WTC11 (cell line): ENCODE measurements around the gene KNDC1. TPM values are rescaled to one million over a fixed set of nuclear protein-coding genes. Genes with fewer than 3 reads are reported as not detected.

Experiments
- ATAC-seq: fragments of 200-7000 bp; cut with Tn5 transposase; 2 replicates; pipeline ENCODE4 v1.10.0; 2021; ENCODE audit warnings: mild to moderate bottlenecking, moderate library complexity
- CTCF ChIA-PET: fragments of 300-600 bp; sonication (Branson Sonifier 250); formaldehyde crosslinking; loops from one replicate; lab custom pipeline; 2021; ENCODE audit warnings: antibody characterized with exemption; lab: Charles Lee
- POLR2A ChIA-PET: fragments of 350-600 bp; sonication (Branson Sonifier 250); formaldehyde crosslinking; loops from one replicate; lab custom pipeline; 2021; ENCODE audit warnings: antibody characterized with exemption; lab: Charles Lee
- DNase-seq: peaks from one replicate; pipeline ENCODE4 v3.0.0; 2021; ENCODE audit warnings: low spot score
- H3K27ac Mint-ChIP-seq: 2 replicates; pipeline ENCODE4 v1.8.0; 2021; ENCODE audit warnings: mixed read lengths
- H3K27me3 Mint-ChIP-seq: 2 replicates; pipeline ENCODE4 v1.8.0; 2021; ENCODE audit warnings: low read depth, mild to moderate bottlenecking, moderate library complexity, mixed read lengths
- H3K36me3 Mint-ChIP-seq: 2 replicates; pipeline ENCODE4 v1.8.0; 2021; ENCODE audit warnings: mixed read lengths
- H3K4me1 Mint-ChIP-seq: 2 replicates; pipeline ENCODE4 v1.8.0; 2022; ENCODE audit warnings: mixed read lengths
- H3K4me3 Mint-ChIP-seq: 2 replicates; pipeline ENCODE4 v1.8.0; 2021; ENCODE audit warnings: mild to moderate bottlenecking, moderate library complexity, mixed read lengths
- H3K9me3 Mint-ChIP-seq: 2 replicates; pipeline ENCODE4 v1.8.0; 2021; ENCODE audit warnings: mixed read lengths
- ELF4 ChIP-seq: sonication (generic); formaldehyde crosslinking; IDR thresholded peaks from 2 replicates; pipeline ENCODE4 v1.8.1; 2022; ENCODE audit warnings: low read depth, mild to moderate bottlenecking, moderate library complexity, missing genetic modification reagents
- ETV6 ChIP-seq: sonication (generic); formaldehyde crosslinking; IDR thresholded peaks from 2 replicates; pipeline ENCODE4 v1.8.1; 2022; ENCODE audit warnings: mild to moderate bottlenecking, missing genetic modification reagents
- IRF2 ChIP-seq: sonication (generic); formaldehyde crosslinking; IDR thresholded peaks from 2 replicates; pipeline ENCODE4 v1.8.0; 2022; ENCODE audit warnings: low read depth, missing genetic modification reagents, borderline replicate concordance
- NR2C2 ChIP-seq: sonication (generic); formaldehyde crosslinking; IDR thresholded peaks from 2 replicates; pipeline ENCODE4 v1.8.0; 2022; ENCODE audit warnings: mild to moderate bottlenecking, missing genetic modification reagents
- PRRX2 ChIP-seq: fragments of 250-450 bp; sonication (Bioruptor Pico); IDR thresholded peaks from 2 replicates; pipeline ENCODE4 v1.8.0; 2021; ENCODE audit warnings: mild to moderate bottlenecking
- SP1 ChIP-seq: sonication (generic); formaldehyde crosslinking; conservative IDR thresholded peaks from 2 replicates; pipeline ENCODE4 v1.8.1; 2022; ENCODE audit warnings: missing genetic modification reagents
- TP53 ChIP-seq: sonication (generic); formaldehyde crosslinking; IDR thresholded peaks from 2 replicates; pipeline ENCODE4 v1.8.1; 2023; ENCODE audit warnings: mild to moderate bottlenecking, missing genetic modification reagents
- ZNF121 ChIP-seq: sonication (generic); formaldehyde crosslinking; IDR thresholded peaks from 2 replicates; pipeline ENCODE4 v1.8.0; 2023; ENCODE audit warnings: missing genetic modification reagents
- ZNF138 ChIP-seq: sonication (generic); formaldehyde crosslinking; conservative IDR thresholded peaks from 2 replicates; pipeline ENCODE4 v1.8.1; 2022; ENCODE audit warnings: mild to moderate bottlenecking, moderate library complexity, missing genetic modification reagents
- ZNF396 ChIP-seq: fragments of 250-450 bp; sonication (Bioruptor Pico); IDR thresholded peaks from 2 replicates; pipeline ENCODE4 v1.8.0; 2021; ENCODE audit warnings: mild to moderate bottlenecking, moderate library complexity, borderline replicate concordance
- ZNF423 ChIP-seq: fragments of 250-450 bp; sonication (Bioruptor Pico); IDR thresholded peaks from 2 replicates; pipeline ENCODE4 v2.1.2; 2022; ENCODE audit warnings: mild to moderate bottlenecking, moderate library complexity
- total RNA-seq: library from RNA; stranded (reverse); gene quantifications from 3 replicates; pipeline ENCODE4 v1.2.3, GENCODE V29; 2021
- TF ChIP-seq, protein P1 (sequence below): sonication (generic); formaldehyde crosslinking; IDR thresholded peaks from 2 replicates; pipeline ENCODE4 v1.8.0; 2023; ENCODE audit warnings: mild to moderate bottlenecking, missing genetic modification reagents
- TF ChIP-seq, protein P2 (sequence below): sonication (generic); formaldehyde crosslinking; IDR thresholded peaks from 2 replicates; pipeline ENCODE4 v1.8.1; 2023; ENCODE audit warnings: mild to moderate bottlenecking, missing genetic modification reagents
- TF ChIP-seq, protein P3 (sequence below): sonication (generic); formaldehyde crosslinking; IDR thresholded peaks from 2 replicates; pipeline ENCODE4 v1.8.1; 2022; ENCODE audit warnings: missing genetic modification reagents, borderline replicate concordance
- TF ChIP-seq, protein P4 (sequence below): sonication (generic); formaldehyde crosslinking; conservative IDR thresholded peaks from 2 replicates; pipeline ENCODE4 v1.8.1; 2022; ENCODE audit warnings: mild to moderate bottlenecking, missing genetic modification reagents
- TF ChIP-seq, protein P5 (sequence below): sonication (generic); formaldehyde crosslinking; IDR thresholded peaks from 2 replicates; pipeline ENCODE4 v1.8.1; 2022; ENCODE audit warnings: mild to moderate bottlenecking, moderate library complexity, missing genetic modification reagents
- TF ChIP-seq, protein P6 (sequence below): sonication (generic); formaldehyde crosslinking; IDR thresholded peaks from 2 replicates; pipeline ENCODE4 v1.8.1; 2023; ENCODE audit warnings: mild to moderate bottlenecking, missing genetic modification reagents, moderate library complexity
- TF ChIP-seq, protein P7 (sequence below): sonication (generic); formaldehyde crosslinking; IDR thresholded peaks from 2 replicates; pipeline ENCODE4 v1.8.0; 2022; ENCODE audit warnings: mild to moderate bottlenecking, missing genetic modification reagents
- TF ChIP-seq, protein P8 (sequence below): sonication (generic); formaldehyde crosslinking; IDR thresholded peaks from 2 replicates; pipeline ENCODE4 v1.8.1; 2022; ENCODE audit warnings: mild to moderate bottlenecking, missing genetic modification reagents, moderate library complexity, borderline replicate concordance
- TF ChIP-seq, protein P9 (sequence below): sonication (generic); formaldehyde crosslinking; IDR thresholded peaks from 2 replicates; pipeline ENCODE4 v1.8.1; 2023; ENCODE audit warnings: mild to moderate bottlenecking, missing genetic modification reagents

The KNDC1 gene
- total RNA-seq, 1 experiment from 2014 or later = 26.6 TPM

DNA sequence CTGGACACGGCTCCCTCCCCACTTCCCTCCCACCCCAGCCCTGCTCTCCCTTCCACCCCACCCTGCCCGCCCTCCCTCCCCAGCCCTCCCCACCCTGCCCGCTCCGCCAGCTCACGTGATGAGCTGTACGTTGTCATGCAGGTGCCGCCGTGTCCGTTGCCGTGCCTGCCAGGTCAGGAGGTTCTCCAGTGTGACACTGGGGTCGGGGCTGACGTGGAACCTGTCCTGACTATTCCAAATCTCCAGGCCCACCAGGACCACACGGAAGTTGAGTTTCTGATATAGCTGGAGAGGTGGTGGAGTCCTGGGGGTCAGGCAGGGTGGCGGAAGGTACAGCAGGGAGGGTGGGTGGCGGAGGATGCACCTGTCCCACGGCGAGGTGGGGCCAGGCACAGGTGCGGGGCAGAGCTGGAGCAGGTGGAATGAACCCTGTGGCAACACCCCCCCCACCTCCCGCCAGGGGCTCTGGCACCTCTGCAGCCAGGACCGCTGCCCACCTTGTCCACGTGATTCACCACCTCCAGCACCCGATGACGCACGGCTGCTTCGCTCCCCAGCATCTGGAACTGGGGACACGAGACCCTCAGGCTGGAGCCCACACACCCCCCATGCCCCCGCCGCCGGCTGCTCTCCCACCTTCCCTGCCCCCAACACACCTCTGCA lies 112.4 kb downstream of the KNDC1 start (continued):
- TF ChIP-seq, protein P1, sequence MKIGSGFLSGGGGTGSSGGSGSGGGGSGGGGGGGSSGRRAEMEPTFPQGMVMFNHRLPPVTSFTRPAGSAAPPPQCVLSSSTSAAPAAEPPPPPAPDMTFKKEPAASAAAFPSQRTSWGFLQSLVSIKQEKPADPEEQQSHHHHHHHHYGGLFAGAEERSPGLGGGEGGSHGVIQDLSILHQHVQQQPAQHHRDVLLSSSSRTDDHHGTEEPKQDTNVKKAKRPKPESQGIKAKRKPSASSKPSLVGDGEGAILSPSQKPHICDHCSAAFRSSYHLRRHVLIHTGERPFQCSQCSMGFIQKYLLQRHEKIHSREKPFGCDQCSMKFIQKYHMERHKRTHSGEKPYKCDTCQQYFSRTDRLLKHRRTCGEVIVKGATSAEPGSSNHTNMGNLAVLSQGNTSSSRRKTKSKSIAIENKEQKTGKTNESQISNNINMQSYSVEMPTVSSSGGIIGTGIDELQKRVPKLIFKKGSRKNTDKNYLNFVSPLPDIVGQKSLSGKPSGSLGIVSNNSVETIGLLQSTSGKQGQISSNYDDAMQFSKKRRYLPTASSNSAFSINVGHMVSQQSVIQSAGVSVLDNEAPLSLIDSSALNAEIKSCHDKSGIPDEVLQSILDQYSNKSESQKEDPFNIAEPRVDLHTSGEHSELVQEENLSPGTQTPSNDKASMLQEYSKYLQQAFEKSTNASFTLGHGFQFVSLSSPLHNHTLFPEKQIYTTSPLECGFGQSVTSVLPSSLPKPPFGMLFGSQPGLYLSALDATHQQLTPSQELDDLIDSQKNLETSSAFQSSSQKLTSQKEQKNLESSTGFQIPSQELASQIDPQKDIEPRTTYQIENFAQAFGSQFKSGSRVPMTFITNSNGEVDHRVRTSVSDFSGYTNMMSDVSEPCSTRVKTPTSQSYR (CRISPR knock-in tag) = no peak
- TF ChIP-seq ZNF423 (CRISPR knock-in tag) (no peak), ZNF121 (CRISPR knock-in tag) (no peak), TP53 (CRISPR knock-in tag) (no peak), NR2C2 (CRISPR knock-in tag) (no peak)
- TF ChIP-seq, protein P2, sequence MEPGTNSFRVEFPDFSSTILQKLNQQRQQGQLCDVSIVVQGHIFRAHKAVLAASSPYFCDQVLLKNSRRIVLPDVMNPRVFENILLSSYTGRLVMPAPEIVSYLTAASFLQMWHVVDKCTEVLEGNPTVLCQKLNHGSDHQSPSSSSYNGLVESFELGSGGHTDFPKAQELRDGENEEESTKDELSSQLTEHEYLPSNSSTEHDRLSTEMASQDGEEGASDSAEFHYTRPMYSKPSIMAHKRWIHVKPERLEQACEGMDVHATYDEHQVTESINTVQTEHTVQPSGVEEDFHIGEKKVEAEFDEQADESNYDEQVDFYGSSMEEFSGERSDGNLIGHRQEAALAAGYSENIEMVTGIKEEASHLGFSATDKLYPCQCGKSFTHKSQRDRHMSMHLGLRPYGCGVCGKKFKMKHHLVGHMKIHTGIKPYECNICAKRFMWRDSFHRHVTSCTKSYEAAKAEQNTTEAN (CRISPR knock-in tag) = no peak
- TF ChIP-seq, protein P3, sequence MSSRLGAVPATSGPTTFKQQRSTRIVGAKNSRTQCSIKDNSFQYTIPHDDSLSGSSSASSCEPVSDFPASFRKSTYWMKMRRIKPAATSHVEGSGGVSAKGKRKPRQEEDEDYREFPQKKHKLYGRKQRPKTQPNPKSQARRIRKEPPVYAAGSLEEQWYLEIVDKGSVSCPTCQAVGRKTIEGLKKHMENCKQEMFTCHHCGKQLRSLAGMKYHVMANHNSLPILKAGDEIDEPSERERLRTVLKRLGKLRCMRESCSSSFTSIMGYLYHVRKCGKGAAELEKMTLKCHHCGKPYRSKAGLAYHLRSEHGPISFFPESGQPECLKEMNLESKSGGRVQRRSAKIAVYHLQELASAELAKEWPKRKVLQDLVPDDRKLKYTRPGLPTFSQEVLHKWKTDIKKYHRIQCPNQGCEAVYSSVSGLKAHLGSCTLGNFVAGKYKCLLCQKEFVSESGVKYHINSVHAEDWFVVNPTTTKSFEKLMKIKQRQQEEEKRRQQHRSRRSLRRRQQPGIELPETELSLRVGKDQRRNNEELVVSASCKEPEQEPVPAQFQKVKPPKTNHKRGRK (CRISPR knock-in tag) = no peak

DNA sequence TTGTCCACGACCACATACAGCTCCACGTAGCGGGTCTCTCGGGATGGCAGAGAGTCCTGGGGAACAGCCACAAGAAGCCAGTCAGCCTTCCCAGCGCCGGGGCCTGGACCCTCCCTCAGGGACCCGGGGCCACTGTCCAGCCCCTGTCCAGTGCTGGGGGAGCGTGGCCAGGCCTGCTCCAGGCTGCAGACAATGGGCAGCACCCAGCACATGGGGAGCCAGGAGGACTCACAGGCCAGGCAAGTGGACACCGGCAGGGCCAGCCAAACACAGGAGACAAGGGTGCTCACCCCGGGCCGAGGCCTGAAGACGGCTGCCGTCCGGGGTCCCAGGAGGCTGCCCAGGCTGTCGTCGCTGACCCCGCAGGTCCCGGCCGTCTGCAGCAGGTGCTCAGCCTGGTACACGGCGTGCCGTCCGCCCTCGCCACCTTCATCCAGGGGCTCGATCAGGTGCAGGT lies 113.0 kb downstream of the KNDC1 start:
- no peak overlapping the region for H3K4me3 Mint-ChIP-seq
- CTCF ChIA-PET = no interaction called here
- TF ChIP-seq, protein P4, sequence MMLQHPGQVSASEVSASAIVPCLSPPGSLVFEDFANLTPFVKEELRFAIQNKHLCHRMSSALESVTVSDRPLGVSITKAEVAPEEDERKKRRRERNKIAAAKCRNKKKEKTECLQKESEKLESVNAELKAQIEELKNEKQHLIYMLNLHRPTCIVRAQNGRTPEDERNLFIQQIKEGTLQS (CRISPR knock-in tag) = no peak
- TF ChIP-seq, protein P5, sequence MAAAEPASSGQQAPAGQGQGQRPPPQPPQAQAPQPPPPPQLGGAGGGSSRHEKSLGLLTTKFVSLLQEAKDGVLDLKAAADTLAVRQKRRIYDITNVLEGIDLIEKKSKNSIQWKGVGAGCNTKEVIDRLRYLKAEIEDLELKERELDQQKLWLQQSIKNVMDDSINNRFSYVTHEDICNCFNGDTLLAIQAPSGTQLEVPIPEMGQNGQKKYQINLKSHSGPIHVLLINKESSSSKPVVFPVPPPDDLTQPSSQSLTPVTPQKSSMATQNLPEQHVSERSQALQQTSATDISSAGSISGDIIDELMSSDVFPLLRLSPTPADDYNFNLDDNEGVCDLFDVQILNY = no peak
- TF ChIP-seq ELF4 (CRISPR knock-in tag) = no peak
- TF ChIP-seq, protein P6, sequence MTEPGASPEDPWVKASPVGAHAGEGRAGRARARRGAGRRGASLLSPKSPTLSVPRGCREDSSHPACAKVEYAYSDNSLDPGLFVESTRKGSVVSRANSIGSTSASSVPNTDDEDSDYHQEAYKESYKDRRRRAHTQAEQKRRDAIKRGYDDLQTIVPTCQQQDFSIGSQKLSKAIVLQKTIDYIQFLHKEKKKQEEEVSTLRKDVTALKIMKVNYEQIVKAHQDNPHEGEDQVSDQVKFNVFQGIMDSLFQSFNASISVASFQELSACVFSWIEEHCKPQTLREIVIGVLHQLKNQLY (CRISPR knock-in tag) = no peak
- no peak for TF ChIP-seq IRF2
- no peak for TF ChIP-seq TP53 (CRISPR knock-in tag)
- TF ChIP-seq ZNF138 = no peak
- TF ChIP-seq, protein P7, sequence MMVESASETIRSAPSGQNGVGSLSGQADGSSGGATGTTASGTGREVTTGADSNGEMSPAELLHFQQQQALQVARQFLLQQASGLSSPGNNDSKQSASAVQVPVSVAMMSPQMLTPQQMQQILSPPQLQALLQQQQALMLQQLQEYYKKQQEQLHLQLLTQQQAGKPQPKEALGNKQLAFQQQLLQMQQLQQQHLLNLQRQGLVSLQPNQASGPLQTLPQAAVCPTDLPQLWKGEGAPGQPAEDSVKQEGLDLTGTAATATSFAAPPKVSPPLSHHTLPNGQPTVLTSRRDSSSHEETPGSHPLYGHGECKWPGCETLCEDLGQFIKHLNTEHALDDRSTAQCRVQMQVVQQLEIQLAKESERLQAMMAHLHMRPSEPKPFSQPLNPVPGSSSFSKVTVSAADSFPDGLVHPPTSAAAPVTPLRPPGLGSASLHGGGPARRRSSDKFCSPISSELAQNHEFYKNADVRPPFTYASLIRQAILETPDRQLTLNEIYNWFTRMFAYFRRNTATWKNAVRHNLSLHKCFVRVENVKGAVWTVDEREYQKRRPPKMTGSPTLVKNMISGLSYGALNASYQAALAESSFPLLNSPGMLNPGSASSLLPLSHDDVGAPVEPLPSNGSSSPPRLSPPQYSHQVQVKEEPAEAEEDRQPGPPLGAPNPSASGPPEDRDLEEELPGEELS (CRISPR knock-in tag) = no peak
- TF ChIP-seq, protein P8, sequence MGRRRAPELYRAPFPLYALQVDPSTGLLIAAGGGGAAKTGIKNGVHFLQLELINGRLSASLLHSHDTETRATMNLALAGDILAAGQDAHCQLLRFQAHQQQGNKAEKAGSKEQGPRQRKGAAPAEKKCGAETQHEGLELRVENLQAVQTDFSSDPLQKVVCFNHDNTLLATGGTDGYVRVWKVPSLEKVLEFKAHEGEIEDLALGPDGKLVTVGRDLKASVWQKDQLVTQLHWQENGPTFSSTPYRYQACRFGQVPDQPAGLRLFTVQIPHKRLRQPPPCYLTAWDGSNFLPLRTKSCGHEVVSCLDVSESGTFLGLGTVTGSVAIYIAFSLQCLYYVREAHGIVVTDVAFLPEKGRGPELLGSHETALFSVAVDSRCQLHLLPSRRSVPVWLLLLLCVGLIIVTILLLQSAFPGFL (CRISPR knock-in tag) = no peak
- TF ChIP-seq, protein P9, sequence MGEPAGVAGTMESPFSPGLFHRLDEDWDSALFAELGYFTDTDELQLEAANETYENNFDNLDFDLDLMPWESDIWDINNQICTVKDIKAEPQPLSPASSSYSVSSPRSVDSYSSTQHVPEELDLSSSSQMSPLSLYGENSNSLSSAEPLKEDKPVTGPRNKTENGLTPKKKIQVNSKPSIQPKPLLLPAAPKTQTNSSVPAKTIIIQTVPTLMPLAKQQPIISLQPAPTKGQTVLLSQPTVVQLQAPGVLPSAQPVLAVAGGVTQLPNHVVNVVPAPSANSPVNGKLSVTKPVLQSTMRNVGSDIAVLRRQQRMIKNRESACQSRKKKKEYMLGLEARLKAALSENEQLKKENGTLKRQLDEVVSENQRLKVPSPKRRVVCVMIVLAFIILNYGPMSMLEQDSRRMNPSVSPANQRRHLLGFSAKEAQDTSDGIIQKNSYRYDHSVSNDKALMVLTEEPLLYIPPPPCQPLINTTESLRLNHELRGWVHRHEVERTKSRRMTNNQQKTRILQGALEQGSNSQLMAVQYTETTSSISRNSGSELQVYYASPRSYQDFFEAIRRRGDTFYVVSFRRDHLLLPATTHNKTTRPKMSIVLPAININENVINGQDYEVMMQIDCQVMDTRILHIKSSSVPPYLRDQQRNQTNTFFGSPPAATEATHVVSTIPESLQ (CRISPR knock-in tag) = no peak
- TF ChIP-seq, protein P3 (CRISPR knock-in tag) = no peak
- no peak for TF ChIP-seq ETV6
- TF ChIP-seq PRRX2 (CRISPR knock-in tag) = no peak
- no peak for TF ChIP-seq SP1 (CRISPR knock-in tag)
- TF ChIP-seq ZNF396 (CRISPR knock-in tag) = no peak

More for the DNA sequence above, 113.0 kb downstream of the KNDC1 start:
- Mint-ChIP-seq H3K9me3 (no peaks in the 10 kb centered on the region), H3K36me3 (no peaks in the 10 kb centered on the region), H3K4me1 (peaks cover 6% of the 10 kb centered on the region; the same call in 1 of the 2 replicates), H3K27ac (no peak overlapping the region), H3K27me3 (no peaks in the 10 kb centered on the region)
- no peak for ATAC-seq
- POLR2A ChIA-PET = no interaction called here
- DNase-seq = no peak
